HG02870 (cell line): ENCODE data around the gene IL21R.

Experiments
- ATAC-seq: cut with Tn5 transposase; IDR thresholded peaks from one replicate; pipeline ENCODE4 v1.9.1; 2021; ENCODE audit warnings: mild to moderate bottlenecking, moderate library complexity; ENCODE audit not compliant: unreplicated experiment

Gene IL21R

DNA sequence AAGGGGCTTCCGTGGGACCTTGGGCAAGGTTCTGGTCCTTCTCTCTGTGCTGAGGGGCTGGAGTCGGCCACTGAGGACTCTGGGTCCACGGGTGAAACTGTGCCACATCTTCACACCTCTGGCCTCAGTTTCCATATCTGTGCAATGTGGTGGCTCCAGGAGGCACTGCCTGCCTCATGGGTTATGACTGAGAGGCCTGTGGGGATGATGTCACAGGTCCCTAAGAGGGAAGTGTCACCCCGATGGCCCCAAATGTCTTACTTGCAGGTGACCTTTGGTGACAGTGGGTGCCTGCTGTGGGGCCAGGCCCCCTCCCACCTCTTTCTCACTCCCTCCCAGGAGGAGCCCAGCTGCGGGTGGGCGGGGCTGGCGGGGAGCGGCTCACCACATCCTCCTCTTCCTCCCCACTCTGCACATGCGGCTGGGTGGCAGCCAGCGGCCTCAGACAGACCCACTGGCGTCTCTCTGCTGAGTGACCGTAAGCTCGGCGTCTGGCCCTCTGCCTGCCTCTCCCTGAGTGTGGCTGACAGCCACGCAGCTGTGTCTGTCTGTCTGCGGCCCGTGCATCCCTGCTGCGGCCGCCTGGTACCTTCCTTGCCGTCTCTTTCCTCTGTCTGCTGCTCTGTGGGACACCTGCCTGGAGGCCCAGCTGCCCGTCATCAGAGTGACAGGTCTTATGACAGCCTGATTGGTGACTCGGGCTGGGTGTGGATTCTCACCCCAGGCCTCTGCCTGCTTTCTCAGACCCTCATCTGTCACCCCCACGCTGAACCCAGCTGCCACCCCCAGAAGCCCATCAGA is at the start of gene IL21R:
Gene IL21R (plus strand): TSS at position 407 of the 801 bp plus-strand sequence. CDS start 27,898 bp downstream, outside the sequence.
- peak; percentile 56 for ATAC-seq

- no peak for ATAC-seq
Observed at GRCh38 chr16:27353853-27354252, 48.1 kb upstream of the IL21R start.

GRCh38 chr16:27355610-27356009 is 46.4 kb upstream of the IL21R start:
- no peak for ATAC-seq

DNA sequence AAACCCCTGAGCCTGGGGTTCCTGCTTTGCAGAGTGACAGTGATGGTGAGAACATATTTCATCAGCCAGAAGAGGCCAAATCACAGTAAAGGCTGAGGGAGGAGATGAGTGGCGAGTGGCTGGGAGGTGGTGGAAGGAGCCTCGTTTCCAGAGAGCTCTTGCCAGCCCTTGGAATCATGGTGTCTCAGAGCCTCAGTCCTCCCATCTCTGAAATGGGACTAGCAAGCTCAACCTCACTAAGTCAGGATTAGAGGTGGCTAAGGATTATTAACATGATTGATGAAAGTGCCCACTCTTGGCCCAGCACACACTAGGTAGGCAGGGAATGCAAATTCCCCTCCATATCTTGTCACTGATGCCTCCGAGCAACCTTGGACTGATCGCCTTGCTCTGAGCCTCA is 45.2 kb upstream of the IL21R start:
- no peak for ATAC-seq

DNA sequence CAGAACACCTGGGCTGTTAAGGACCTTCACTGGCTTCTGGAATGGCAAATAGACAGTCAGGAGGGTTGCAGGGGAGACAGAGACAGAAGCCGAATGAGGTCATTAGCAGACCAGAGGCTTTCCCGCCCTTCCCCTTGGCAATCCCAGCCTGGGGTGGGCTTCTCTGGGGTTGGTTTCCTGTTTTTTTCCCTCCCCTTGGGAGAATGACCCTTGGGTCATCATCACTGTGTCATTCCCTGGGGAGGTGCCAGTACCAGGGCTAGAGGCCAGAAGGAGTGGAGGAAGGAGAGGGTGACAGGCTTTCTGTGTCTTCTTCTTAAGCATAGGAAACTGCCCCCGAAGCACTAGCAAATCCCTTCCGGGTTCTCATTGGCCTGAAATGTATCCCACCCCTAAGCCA is 42.9 kb upstream of the IL21R start:
- no peak for ATAC-seq

DNA sequence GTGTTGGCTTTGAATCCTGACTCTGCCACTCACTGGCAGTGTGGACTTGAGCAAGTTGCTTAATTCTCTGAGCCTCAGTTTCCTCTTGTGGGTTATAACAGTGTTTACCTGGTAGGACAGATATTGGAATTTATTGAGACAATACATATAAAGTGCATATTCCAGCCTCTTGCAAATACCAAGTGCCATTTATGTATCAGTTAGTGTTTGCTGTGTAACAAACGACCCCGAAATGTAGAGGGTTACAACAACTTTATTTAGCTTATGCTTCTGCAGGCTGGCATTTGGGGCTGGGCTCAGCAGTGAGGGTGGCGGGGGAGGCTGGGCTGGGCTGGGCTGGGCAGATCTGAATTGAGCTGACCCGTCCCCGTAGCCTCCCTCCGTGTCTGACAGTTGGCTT is 42.4 kb upstream of the IL21R start:
- no peak for ATAC-seq

DNA sequence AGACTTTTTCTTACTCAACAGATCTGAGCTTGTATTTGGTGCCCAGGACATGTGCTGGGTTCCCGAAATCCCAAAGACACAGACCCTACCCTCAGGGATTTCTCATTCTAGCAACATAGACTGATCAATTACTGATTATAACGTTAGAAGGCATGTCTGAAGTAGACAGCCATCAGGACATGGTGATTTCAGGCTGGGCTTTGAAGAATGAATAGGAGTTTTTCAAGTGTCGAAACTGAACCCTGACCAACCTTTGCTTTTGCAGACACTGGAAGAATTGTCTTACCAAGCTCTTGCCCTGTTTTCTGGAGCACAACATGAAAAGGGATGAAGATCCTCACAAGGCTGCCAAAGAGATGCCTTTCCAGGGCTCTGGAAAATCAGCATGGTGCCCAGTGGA is 40.0 kb upstream of the IL21R start:
- ATAC-seq = no peak

- no peak for ATAC-seq
Observed at GRCh38 chr16:27362570-27363245, 39.3 kb upstream of the IL21R start.

DNA sequence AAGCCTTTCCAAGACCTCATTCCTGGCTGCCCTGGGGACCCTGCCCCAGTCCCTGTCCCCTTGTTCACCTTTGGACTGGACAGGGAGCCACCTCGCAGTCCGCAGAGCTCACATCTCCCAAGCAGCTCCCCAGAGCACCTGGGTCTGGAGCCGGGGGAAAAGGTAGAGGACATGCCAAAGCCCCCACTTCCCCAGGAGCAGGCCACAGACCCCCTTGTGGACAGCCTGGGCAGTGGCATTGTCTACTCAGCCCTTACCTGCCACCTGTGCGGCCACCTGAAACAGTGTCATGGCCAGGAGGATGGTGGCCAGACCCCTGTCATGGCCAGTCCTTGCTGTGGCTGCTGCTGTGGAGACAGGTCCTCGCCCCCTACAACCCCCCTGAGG is 38.7 kb upstream of the IL21R start:
- no peak for ATAC-seq

GRCh38 chr16:27363797-27364196 is 38.2 kb upstream of the IL21R start:
- ATAC-seq = no peak

- no peak for ATAC-seq
Observed at GRCh38 chr16:27364493-27365141, 37.4 kb upstream of the IL21R start.

- ATAC-seq = no peak
Observed at GRCh38 chr16:27365142-27366089, 36.6 kb upstream of the IL21R start.

DNA sequence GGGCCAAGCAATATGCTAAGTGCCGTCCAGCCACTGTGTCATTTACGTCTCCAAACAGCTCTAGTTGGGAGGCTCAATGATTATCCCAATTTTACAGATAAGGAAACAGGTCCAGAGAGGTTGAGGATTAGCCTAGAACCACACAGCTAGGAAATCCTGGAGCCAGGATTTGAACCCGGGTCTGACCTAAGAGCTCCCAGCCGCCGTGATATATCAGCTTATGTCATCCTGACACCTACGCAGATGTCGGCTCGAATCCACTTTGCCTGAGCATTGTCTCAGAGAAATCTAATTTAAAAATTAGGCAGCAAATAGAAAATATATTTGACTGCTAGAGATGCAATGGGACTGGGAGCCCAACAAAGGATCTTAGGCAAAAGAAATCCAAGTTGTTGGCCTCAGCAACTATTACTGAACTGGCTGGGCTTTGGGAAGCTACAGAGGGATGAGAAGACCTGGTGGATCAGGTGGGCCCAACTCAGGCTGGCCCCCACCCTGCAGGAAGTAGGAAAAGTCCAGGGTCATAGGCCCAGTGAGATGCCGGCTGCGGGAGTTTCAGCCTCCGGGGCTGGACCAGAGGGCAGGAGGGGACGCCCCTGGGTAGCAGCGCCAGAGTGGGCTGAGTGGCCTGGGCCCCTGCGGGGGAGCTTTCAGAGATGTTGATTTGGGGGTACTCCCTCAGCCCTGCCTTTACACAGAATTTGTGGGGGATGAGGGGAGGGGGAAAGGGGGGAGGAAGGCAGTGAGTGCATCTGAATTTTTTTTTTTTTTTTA is 35.1 kb upstream of the IL21R start:
- ATAC-seq = no peak

DNA sequence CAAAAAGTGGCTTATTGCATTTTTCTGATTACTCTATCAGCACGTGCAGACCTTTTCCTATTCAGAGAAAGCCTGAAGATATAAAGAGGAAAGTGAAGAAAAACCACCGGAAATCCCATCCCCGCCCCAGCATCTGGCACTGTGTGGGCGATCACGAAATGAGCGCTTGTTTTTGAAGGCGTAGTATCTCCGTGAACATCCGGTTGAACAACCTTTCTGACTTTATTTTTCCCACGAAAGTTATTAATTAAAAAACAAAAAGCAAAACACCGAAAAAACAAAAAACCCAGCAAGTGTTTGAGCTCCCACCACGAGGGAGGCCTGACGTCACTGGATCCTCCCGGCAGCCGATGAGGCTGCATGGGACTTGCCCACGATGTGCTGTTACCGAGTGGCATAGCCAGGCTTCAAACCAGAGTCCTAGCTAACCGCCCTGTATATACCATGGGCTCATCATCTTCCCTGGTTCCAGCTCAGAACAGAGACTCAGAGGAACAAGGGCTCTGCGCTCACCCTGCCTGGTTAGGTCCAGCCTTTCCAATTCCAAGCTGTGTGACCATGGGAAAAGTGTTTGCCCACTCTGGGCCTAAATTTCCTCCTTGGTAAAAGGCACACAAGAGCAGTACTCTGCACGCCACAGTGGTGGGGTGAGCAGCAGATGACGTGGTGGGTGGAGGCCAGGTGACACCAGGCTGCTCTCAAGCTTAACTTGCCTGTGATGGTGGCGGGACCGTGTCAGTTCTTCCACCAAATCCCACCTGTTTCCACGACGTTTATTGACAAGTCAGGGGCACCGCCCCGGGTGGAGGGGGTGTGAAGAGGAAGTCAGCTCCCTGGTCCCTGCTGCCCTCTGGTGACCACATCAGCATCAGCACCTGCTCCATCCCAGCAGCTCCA is 34.3 kb upstream of the IL21R start:
- ATAC-seq = peak; percentile 50

GRCh38 chr16:27368358-27368722 is 33.6 kb upstream of the IL21R start:
- ATAC-seq = no peak

DNA sequence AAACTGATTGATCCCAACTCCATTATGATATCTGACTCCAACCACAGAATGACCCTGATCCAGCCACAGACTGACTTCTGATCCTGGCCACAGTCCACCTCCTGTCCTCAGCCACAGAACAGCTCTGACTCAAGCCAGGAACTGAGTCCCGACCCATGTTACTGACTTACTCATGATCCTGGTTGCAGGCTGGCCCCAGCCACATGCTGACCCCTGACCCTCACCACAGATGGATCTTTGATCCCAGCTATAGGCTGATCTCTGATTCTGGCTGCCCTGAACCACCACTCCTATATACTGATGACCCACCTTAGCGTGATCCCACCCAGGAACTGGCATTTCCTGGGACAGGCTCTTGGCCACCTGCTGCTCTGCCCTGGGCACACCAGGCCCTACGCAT is 32.2 kb upstream of the IL21R start:
- no peak for ATAC-seq

DNA sequence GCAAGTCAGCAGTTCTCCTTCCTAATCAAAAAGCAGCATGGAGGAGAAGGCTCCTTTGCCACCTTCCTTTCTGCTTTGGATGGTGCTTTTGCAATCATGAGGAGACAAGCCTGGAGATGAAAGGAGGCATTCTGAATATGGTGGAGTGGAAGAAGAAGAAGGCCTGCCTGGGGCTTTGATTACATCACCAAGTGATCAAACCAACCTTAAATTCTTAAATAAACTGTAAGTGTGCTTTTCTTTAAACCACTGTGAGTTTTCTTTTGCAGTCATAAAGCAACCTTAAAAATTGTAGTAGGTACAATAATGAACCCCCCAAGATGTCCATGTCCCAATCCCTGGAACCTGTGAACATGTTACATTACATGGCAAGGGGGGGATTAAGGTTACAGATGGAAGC is 31.7 kb upstream of the IL21R start:
- ATAC-seq = no peak

GRCh38 chr16:27373312-27373711 is 28.7 kb upstream of the IL21R start:
- no peak for ATAC-seq

- ATAC-seq = peak; percentile 38
Observed at GRCh38 chr16:27374221-27374803, 27.7 kb upstream of the IL21R start.
